Measurements from ENCODE around the gene AFAP1L2.
A peak's percentile ranks its signal among the peaks of the same experiment; 100 is the strongest.

AFAP1L2 gene

DNA sequence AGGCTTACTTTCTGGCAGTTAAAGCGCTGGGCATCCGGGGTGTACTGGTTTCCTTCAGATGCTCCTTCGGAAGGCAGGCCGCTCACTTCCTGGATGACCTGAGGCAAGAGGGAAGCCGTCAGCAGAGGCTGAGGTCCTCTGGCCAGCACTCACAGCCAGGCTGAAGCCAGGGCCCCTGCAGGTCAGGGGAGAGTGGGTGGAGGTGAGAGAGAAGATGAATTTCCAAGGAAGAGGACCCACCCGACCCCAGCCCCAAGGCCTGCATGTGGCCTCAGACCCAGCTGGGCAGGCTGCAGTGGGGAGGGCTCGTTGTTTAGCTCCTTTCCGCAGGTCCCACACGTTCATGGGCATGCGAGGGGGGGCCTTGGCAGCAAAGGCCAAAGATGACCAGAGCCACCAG lies 94.0 kb downstream of the AFAP1L2 start:
- DNase-seq (ENCODE audit: low read depth), result no peak

DNA sequence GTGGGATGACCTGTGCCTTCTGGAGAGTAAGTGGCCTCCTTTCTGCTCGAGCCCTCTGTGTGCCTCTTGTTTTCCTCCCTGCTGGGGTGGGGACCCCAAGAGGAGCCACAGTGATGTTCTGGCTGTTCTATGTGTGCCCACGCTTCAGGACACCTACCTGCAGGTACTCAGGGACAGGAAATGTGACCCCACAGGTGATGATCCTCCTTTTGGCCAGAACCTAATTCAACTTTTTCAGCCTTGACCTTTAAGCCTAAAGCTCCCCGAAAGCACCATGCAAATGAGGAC lies 95.0 kb downstream of the AFAP1L2 start:
- DNase-seq (ENCODE audit: low read depth), result no peak

DNA sequence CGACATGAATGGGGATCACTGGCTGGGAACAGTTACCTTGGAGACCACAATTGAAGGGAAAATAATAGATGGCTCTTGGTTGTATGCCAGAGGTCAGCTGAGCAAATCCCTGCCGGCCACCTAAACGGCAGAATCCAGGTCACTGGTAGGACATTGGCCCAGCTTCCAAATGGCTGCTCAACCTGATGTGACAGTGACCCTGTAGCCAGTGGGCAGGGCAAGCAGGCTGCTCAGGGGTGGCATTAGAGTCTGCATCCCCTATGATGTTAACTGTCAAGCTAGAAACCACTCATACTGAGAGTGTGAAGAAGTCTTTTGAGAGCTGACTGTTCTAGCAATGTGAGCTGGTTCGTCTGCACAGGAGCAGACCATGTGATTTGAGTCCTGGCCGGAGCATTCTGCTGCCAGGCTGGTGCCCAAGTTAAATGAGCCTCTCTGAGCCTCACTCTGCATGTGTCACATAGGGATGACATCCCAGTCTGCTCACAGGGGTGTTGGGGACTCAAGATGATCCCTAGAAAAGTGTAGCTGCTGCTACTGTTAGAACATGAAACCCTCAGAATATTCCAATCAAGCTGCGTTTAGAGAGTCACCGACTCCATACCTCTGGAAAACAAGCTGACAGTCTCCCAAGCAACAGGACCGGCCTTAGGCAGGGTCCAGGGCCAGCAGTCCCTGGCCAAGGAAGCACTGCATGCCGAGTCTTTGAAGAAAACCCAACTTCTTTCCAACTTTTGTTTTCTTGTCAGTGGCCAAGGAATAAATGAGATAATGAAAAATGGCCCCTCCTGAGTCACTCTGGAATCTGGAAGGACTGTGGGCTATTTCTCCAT lies 95.6 kb downstream of the AFAP1L2 start:
- DNase-seq (ENCODE audit: low read depth), result no peak

DNA sequence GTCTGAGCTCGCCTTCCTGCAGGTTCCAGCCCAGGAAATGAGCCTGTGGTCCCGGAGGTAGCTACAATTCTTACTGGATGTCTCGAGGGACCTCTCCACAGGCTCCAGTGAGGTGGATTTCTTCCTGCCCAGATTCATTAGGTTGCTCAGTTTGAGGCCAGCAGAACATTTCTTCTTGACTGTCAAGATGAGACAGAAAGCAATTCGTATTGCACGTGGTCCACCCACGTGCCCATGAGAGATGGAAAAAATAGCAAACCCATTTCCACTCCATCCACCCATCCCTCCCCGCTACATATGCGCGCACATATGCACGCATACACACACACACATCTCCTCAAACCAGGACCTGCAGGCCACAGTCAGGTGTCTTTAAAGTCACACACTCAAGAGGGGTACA lies 96.6 kb downstream of the AFAP1L2 start:
- no peak for DNase-seq (ENCODE audit: low read depth)

DNA sequence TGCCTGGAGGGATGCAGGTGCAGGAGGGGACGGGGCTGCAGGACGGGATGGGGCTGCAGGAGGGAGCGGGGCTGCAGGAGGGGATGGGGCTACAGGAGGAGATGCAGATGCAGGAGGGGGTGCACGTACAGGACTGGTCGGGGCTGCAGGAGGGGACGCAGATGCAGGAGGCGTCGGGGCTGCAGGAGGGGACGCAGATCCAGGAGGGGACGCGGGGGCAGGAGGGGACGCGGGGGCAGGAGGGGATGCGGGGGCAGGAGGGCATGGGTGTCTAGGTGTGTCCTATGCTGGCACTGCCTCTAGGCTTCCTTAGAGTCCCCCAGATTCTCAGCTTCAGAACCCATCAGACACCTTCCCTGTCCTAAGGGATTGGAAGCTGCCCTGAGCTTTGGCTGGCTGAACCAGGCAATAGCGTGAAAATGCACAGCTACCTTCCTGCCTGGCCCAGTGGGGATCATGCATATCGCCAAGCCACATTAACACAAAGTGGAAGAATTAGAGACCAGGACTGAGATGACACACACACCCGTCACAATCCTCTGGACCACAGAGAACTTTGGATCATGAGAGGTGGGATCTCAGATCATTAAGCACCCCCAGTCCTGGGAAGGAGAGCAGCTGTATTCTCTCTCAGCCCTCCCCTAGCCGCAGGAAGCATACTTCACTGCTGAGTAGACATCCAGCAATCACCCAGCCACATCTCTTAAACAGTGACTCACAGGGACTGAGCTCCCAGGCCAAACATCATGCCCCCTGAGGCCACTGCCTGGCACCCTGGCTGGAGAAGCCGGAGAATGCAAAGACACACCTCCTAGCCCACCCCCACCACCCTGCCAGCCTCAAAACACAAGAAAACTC lies 98.0 kb downstream of the AFAP1L2 start:
- no peak for DNase-seq (ENCODE audit: low read depth)

DNA sequence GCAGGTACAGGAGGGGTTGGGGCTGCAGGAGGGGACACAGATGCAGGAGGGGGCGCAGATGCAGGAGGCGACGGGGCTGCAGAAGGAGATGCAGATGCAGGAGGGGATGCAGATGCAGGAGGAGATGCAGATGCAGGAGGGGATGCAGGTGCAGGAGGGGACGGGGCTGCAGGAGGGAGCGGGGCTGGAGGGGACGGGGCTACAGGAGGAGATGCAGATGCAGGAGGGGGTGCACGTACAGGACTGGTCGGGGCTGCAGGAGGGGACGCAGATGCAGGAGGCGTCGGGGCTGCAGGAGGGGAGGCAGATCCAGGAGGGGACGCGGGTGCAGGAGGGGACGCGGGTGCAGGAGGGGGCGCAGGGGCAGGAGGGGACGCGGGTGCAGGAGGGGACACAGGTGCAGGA lies 98.8 kb downstream of the AFAP1L2 start:
- no peak for DNase-seq (ENCODE audit: low read depth)

DNA sequence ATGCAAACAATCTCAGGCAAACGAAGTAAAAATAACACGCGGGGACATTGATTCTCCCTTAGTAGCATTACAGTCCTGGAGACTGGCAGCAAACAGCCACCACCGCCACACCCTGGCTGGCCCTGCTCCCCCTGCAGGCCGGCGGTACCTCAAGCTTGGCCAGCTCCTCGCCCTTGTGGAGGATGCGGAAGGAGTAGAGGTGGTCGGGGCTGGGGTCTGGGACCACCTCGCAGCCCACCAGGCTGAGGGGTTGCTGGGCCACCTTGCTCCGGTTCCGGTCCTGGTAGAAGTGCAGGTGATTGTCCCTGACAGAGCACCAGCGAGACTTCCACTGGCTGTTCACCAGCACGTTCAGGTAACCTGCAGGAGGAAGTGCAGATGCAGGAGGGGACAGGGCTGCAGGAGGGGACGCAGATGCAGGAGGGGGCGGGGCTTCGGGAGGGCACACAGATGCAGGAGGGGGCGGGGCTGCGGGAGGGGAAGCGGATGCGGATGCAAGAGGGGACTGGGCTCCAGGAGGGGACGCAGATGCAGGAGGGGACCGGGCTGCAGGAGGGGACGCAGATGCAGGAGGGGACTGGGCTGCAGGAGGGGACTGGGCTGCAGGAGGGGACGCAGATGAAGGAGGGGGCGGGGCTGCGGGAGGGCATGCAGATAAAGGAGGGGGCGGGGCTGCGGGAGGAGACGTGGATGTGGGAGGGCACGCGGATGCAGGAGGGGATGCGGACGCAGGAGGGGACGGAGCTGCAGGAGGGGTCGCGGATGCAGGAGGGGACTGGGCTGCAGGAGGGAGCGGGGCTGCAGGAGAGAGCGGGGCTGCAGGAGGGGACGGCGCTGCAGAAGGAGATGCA lies 99.5 kb downstream of the AFAP1L2 start:
- DNase-seq (ENCODE audit: low read depth), result peak; percentile 52

DNA sequence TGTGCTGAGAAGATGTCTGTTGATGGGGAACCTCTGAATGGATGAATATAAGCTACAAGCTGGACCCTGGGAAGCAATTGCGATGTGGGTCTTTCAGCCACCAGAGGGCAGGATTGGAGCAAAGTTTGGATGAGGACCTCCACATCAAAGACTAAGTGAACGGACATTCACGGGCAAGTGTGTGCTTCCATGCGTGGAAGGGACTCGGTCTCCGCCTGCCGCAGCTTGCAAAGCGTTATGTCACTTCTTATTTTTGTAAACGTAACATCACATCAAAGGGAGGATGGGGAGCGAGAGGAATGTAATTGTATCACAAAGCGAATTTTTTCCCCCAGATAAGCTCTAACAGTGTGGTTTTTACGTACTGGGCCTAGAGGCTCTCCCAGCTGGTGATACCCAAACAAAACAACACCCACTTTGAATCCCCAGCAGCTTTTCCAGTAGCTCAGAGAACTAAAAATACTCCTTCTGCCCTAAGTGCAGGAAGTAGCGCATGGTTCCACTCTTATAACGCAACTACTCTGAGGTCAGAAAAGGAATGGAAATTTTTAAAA lies 100.2 kb downstream of the AFAP1L2 start:
- DNase-seq (ENCODE audit: low read depth), result peak; percentile 51

DNA sequence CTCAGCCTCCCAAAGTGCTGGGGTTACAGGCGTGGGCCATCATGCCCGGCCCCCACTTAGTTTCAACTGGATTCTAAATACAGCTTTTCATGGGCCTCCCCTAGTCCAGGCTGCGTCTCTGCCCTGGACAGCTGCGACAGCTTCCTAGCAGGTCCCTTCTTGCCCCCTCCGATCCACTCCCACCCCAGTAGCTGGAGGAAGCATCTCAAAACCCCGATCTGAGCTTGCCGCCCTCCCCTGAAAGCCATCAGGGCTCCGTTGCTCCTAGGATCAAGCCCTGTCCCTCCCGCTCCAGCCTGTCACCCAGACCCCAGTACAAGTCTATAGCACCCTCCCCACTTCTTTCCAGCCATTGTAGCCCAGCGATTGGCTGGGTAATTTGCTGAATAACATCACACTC lies 100.7 kb downstream of the AFAP1L2 start:
- DNase-seq (ENCODE audit: low read depth), result no peak

DNA sequence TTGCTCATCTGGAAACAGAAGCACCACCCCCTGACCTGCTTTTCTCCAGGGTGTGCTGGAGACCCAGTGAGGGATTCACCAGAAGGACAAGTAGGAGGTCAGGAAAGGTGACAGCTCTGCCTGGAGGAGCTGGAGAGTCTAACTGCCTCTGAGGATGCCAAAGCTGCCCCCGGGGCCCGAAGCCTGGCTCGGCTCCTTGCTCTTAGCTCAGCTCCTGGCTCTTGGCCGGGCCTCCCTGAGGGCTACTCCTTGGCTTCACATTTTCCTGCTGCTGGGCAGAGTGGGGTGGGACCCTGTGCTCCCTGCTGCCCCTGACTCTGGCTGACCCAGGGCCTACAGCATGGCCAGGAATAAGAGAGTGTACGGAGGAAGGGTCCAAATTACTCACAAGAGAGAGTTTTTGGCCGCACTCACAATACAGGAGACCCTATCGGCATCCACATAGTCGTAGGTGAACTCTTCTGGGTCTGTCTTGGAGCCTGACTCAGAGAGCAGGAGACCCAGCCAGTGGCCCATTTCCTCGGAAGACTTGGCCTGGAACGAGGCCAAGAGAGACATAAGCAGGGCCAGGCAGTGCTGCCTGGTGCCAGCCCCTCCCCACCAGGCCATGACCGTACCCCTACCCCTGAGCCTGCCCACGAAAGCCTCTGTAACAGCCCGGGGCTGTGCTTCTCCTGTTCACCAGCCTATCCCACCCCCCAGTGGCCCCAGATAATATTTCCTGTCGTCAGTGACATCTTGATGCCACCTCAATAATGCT lies 102.2 kb downstream of the AFAP1L2 start:
- no peak for DNase-seq (ENCODE audit: low read depth)

DNA sequence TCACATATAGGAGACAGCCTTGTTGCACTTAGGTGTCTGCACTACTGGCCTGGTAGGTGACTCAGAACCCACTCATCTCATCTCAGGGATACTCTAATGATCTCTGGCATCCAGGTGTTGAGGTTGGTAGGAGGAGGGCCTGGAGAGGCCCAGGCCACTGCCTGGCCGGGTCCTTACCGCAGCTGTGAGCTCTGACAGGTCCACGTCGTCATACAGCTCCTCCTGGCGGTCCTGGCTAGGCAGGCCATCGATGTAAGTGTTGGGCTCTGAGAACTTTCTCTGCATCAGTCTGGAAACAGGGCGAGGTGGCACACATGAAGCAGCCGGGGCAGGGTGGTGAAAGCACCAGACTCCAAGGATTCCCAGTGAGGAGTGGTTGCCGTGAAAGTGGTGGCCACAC lies 103.1 kb downstream of the AFAP1L2 start:
- DNase-seq (ENCODE audit: low read depth), result no peak

DNA sequence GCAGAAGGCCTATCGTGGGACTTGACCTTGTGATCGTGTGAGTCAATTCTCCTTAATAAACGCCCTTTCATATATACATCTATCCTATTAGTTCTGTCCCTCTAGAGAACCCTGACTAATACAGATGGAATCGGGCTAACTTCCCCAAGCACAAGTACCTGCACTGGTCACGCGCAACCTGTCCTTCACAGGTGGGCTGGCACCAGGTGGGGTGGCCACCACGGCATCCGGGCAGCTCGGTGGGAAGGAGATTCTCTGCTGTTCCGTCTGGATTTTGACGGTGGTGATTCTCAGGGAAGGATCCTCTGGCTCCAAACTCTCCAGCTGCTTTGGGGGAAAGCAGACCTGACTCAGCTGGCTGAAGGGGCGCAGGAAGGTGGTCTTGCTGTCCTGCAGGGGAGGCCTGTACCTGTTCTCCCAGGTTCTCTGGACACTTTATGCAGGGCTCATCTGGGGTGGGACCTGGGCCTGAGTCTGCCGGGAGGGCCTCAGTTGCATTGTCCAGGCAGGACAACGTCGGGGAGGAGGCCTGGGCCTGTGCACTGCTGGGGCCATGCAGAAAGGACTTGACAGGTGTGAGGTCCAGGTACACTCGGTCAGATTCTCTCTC lies 104.2 kb downstream of the AFAP1L2 start:
- DNase-seq (ENCODE audit: low read depth), result no peak

DNA sequence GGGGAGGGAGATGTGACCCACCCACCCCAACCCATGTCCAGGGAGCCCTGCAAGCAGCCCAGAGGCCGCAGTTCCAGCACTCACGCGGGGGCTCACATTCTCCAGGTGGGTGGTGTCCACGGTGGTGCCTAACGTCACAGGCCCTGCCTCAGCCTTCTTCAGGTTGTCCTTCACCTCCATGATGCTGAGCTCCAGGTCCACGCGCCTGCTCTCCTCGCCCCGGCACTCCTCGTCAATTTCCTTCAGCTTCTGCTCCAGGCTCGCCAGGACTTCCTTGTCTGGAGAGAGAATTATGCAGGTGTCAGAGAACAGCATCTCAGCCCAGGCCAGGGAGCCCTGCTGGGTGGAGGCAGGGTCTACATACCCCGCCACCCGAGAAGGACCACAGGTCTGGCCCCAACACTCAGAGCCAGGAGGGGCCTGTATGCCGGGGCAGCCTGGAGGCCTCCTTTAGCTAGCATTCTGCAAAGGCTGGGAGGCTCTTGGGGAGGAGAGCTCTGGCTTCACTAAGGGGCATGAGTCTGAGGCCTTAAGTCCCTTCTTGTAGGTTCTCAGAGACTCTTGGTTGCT lies 107.1 kb downstream of the AFAP1L2 start:
- no peak for DNase-seq (ENCODE audit: low read depth)

DNA sequence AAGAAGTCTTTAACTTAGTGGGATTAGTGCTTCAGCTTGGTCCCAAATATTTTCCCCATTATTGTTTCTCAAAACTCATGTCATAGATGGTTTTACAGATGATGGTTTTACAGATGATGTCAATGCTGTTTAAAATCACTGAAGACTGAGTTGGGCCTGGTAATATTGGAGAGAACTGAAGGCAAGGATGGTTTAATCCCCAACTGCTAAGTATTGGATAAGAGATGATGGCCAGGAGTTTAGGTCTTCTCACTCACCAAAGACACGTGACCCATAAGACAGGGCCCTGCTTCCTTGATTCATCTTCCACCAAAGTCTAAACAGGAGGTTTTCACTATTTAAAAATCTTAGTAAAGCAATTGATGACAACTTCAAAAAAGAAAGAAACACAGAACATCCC lies 108.9 kb downstream of the AFAP1L2 start:
- DNase-seq (ENCODE audit: low read depth), result no peak

DNA sequence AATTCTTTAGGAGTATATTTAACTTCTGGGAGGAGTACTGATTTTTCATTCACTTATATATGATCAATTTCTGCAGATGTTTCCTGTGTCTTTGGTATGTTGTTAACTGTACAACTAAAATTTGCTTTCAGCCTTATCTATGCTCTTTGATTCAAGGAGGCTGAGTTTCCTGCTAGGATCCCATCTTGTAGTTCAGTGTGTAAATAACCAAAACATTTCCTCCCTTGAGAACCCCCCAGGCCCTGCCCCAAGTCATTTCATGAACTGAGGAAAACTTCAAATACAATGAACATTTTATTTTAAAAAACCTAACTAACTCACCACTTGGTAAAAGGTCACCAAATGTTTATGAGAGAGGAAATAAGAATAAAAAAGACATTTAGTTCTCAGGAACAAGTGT lies 109.8 kb downstream of the AFAP1L2 start:
- no peak for DNase-seq (ENCODE audit: low read depth)

DNA sequence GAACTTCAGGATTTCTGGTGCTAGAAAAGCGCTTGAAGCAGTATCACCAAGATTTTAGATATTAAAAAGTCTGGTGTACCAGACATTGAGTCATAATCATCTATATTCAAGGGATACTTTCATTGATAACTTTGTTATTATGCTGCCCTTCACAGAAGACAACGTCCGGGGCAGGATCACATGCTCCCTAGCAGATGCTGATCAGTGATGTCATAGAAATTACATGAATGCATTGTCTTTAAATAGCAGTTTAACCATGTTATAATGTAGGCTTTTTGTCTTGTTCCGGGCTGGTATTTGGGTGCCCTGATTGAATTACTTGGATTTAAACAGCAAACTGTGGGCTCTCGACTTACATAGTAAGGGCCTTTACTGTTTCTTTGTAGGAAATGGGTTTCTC lies 111.2 kb downstream of the AFAP1L2 start:
- DNase-seq (ENCODE audit: low read depth), result no peak

DNA sequence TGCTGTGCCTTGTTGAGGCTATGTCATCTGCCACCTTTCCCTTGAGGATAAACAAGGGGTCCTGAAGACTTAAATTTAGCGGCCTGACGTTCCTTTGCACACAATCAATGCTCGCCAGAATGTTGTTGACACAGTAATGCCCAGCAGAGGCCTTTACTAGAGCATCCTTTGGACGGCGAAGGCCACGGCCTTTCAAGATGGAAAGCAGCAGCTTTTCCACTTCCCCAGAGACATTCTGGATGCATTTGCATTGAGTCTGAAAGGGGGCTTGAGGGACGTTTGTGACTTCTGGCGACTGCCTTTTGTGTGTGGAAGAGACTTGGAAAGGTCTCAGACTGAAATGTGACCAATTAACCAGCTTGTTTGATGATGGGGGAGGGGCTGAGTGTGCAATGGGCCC lies 112.8 kb downstream of the AFAP1L2 start:
- no peak for DNase-seq (ENCODE audit: low read depth)

DNA sequence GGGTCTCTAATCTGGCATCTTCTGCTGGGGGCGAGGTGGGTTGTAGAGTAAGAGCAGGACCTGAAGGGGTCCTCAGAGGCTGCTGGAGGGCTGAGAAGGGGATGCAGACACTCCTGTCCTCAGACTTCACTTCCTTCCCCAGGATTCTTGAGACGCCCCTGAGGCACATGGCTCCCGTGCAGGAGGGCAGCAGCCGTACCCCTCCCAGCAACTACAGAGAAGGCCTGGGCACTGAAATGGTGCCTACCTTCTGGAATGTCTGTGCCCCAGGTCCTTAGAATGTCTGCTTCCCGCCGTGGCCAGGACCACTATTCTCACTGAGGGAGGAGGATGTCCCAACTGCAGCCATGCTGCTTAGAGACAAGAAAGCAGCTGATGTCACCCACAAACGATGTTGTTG lies 113.2 kb downstream of the AFAP1L2 start:
- DNase-seq (ENCODE audit: low read depth), result no peak

DNA sequence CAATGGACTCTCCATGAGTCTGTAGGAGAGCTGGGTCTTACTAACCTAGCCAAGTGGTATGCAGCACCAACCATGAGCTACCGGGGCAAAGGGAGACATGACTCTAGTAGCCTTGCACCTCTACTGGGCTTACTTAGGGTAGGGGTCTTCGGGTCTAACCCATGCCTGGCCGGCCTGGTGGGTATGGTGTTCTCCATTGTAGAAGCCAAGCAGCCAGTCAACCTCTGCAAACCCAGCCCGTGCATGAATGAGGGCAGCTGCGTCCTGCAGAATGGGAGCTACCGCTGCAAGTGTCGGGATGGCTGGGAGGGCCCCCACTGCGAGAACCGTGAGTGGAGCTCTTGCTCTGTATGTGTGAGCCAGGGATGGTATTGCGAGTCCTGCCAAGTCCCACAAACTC lies 114.3 kb downstream of the AFAP1L2 start:
- no peak for DNase-seq (ENCODE audit: low read depth)

DNA sequence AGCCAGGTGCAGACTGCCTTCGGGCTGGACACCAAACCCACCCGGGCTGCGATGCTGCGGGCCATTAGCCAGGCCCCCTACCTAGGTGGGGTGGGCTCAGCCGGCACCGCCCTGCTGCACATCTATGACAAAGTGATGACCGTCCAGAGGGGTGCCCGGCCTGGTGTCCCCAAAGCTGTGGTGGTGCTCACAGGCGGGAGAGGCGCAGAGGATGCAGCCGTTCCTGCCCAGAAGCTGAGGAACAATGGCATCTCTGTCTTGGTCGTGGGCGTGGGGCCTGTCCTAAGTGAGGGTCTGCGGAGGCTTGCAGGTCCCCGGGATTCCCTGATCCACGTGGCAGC lies 115.2 kb downstream of the AFAP1L2 start:
- DNase-seq (ENCODE audit: low read depth), result no peak
